ENCODE measurements around the gene RABL2A. TPM values are rescaled to one million over a fixed set of nuclear protein-coding genes. Genes with fewer than 3 reads are reported as not detected.
"Not testable (repeated sequence)": the region's sequence is repeated elsewhere in the genome, so short reads cannot be mapped to it uniquely, and the experiment has no call there.

The RABL2A gene
- 28.9 TPM for total RNA-seq
- long read RNA-seq, partial matches to known transcripts, result 13 of 38 reads
- long read RNA-seq, other reads (novel, unspliced or antisense), result 19 of 38 reads

- H3K4me3 ChIP-seq, result peak within 1 kb of the TSS; percentile 55
- H3K4me1 ChIP-seq; H3K36me3 ChIP-seq; intact Hi-C loops (cut with DNase I); H3K27me3 ChIP-seq (ENCODE audit: low read depth); H3K9me3 ChIP-seq: not testable (repeated sequence)
- H3K27ac ChIP-seq, result peak within 1 kb of the TSS; percentile 24
- peak; percentile 91 for DNase-seq
- peak; percentile 99 to 100 for ATAC-seq
Observed at GRCh38 chr2:113626616-113627330, at the start of gene RABL2A. Gene RABL2A, plus strand, starts transcription at chr2:113627266. Its CDS starts 1,341 bp downstream, at chr2:113628607.

DNA sequence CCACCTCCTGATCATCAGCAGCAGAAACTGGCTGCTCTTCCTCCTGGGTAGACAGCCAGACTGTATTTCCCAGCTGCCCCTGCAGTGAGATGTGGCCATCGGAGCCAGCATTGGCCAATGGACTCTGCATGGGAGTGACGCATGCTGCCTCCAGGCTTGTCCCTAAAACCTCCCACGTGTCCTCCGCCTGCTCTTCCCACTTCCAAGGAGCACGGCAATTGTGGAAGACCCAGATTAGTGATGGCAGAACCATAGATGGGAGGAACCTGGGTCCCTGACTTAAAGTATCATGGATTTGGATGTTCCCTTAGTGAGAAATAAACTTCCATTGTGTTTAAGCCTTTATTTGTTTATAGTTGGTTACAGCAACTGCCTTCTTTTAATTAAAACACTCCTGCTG is 48.6 kb upstream of the RABL2A start:
- DNase-seq; intact Hi-C loops (cut with DNase I); H3K27me3 ChIP-seq (ENCODE audit: low read depth); ATAC-seq; H3K27ac ChIP-seq; H3K4me1 ChIP-seq; H3K36me3 ChIP-seq; H3K4me3 ChIP-seq; H3K9me3 ChIP-seq: not testable (repeated sequence)

GRCh38 chr2:113582473-113582872 is 44.6 kb upstream of the RABL2A start:
- H3K4me3 ChIP-seq; H3K27ac ChIP-seq; ATAC-seq; DNase-seq; H3K9me3 ChIP-seq; intact Hi-C loops (cut with DNase I); H3K27me3 ChIP-seq (ENCODE audit: low read depth); H3K4me1 ChIP-seq; H3K36me3 ChIP-seq: not testable (repeated sequence)

- peak overlapping the region; percentile 83 for H3K27ac ChIP-seq
- H3K4me1 ChIP-seq; intact Hi-C loops (cut with DNase I); ATAC-seq; H3K36me3 ChIP-seq; H3K9me3 ChIP-seq; H3K27me3 ChIP-seq (ENCODE audit: low read depth): not testable (repeated sequence)
- peak; percentile 89 for DNase-seq
- peak overlapping the region; percentile 60 for H3K4me3 ChIP-seq
Observed at GRCh38 chr2:113583521-113584225, 43.4 kb upstream of the RABL2A start.

DNA sequence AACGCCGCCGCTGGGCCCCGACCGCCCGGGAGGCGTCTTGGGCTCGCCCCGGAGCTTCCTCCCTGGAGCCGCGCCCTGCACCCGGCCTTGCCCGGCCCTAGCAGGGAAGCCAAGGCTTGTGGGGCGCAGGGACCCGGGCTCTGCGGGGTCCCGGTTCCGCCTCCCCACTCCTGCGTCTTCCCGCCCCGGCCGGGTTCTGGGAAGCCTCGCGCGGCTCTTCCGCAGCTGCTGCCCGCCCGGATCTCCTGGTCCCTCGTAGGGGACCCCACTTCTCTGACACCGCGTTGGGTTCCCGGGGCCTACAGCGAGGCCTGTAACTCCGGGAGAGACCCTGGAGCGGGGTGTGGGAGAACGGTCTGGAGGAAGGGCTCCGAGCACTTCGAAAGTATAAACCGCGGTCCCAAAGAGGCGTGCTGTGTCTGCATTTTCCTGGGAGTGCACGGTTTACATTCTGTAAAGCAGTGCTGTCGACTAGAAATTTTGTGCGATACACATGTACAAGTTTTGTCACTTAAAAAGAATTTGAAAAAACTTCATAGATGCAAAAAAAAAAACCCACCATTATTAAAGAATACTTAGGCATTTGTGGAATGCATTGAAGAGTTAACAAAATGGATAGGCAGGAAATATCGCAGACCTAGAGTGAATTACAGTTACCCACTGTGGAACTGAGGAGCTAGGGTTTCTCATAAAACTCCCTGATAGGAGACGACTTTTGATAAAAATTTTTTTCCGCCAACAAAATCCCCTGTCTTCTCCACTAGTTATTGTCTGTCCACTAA is 42.6 kb upstream of the RABL2A start:
- ATAC-seq; H3K27me3 ChIP-seq (ENCODE audit: low read depth); DNase-seq; H3K9me3 ChIP-seq; H3K36me3 ChIP-seq; intact Hi-C loops (cut with DNase I); H3K4me1 ChIP-seq: not testable (repeated sequence)
- H3K4me3 ChIP-seq, result peak overlapping the region; percentile 60
- peak overlapping the region; percentile 83 for H3K27ac ChIP-seq

- H3K9me3 ChIP-seq; H3K4me3 ChIP-seq; H3K27me3 ChIP-seq (ENCODE audit: low read depth); intact Hi-C loops (cut with DNase I); H3K4me1 ChIP-seq; H3K27ac ChIP-seq; ATAC-seq; H3K36me3 ChIP-seq: not testable (repeated sequence)
- DNase-seq, result peak; percentile 67
- TF ChIP-seq CTCF (IDR thresholded peaks at IDR 0.05), result peak; percentile 46
Observed at GRCh38 chr2:113587201-113587600, 39.9 kb upstream of the RABL2A start.

DNA sequence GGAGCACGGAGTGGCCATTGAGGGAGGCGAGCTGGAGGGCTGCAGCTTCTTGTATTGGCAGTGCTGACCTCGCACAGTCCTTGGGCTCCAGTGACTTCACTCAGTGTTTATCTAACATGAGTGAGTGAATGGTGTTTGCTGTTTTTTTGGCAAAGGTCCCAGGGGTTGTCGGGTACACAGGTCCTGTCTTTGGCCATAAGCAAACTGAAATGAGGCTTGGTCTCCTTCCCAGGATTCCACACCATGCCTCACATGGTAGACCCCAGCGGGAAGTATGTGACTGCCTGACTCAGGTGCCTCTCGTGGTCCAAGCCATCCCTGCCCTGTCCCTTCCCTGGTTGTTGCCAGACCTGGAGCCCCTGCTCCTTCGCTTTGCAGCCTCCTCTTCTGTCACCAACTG is 37.5 kb upstream of the RABL2A start:
- not testable (repeated sequence) for H3K36me3 ChIP-seq, ATAC-seq

GRCh38 chr2:113591926-113592325 is 35.1 kb upstream of the RABL2A start:
- H3K36me3 ChIP-seq; H3K4me1 ChIP-seq; intact Hi-C loops (cut with DNase I); DNase-seq; H3K4me3 ChIP-seq; ATAC-seq; H3K27ac ChIP-seq; H3K27me3 ChIP-seq (ENCODE audit: low read depth); H3K9me3 ChIP-seq: not testable (repeated sequence)

More for the DNA sequence above, 37.5 kb upstream of the RABL2A start:
- H3K9me3 ChIP-seq; H3K4me1 ChIP-seq; H3K4me3 ChIP-seq; DNase-seq; H3K27me3 ChIP-seq (ENCODE audit: low read depth); H3K27ac ChIP-seq; intact Hi-C loops (cut with DNase I): not testable (repeated sequence)

DNA sequence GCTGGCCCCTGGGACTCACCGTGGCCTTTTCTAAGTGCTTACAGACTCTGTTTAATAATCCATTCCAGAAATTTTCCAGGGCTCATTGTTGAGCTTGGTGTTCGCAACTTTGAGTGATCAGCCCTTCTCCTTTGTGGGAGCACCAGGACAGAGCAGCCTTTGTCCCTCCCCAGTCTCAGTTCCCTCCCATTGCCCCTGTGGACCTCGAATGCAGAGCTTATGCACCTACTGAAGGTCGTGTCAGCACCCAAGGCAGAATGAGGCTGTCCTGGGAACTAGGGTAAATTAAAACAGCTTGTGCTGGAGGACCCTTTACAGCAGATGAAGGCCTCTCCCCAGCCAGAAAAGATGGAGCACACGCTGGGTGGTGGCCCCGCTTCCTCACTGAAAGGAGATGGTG is 33.8 kb upstream of the RABL2A start:
- H3K27ac ChIP-seq; H3K4me3 ChIP-seq; ATAC-seq; H3K4me1 ChIP-seq; H3K36me3 ChIP-seq; intact Hi-C loops (cut with DNase I); H3K9me3 ChIP-seq; DNase-seq; H3K27me3 ChIP-seq (ENCODE audit: low read depth): not testable (repeated sequence)

DNA sequence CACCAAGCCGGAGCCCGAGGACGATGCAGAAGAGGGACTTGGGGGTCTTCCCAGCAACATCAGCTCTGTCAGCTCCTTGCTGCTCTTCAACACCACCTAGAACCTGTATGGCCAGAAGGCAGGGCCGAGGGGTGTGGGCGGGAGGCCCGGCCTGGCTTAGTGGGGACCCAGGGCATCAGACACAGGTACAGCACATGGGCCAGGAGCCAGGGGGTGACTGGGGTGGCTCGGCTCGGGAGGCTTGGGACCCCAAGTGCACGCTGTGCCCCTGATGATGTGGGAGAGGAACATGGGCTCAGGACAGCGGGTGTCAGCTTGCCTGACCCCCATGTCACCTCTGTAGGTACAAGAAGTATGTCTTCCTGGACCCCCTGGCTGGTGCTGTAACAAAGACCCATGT is 31.3 kb upstream of the RABL2A start:
- DNase-seq; H3K4me3 ChIP-seq; H3K27ac ChIP-seq; ATAC-seq; H3K9me3 ChIP-seq; H3K4me1 ChIP-seq; intact Hi-C loops (cut with DNase I); H3K36me3 ChIP-seq; H3K27me3 ChIP-seq (ENCODE audit: low read depth): not testable (repeated sequence)

DNA sequence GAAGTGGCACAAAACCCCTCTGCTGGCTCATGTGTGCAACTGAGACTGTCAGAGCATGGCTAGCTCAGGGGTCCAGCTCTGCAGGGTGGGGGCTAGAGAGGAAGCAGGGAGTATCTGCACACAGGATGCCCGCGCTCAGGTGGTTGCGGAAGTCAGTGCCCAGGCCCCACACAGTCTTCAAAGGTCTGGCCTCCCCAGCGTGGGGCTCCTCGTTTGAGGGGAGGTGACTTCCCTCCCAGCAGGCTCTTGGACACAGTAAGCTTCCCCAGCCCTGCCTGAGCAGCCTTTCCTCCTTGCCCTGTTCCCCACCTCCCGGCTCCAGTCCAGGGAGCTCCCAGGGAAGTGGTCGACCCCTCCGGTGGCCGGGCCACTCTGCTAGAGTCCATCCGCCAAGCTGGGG is 29.9 kb upstream of the RABL2A start:
- ATAC-seq; H3K4me3 ChIP-seq; intact Hi-C loops (cut with DNase I); H3K4me1 ChIP-seq; H3K36me3 ChIP-seq; H3K9me3 ChIP-seq; H3K27me3 ChIP-seq (ENCODE audit: low read depth); DNase-seq; H3K27ac ChIP-seq: not testable (repeated sequence)

DNA sequence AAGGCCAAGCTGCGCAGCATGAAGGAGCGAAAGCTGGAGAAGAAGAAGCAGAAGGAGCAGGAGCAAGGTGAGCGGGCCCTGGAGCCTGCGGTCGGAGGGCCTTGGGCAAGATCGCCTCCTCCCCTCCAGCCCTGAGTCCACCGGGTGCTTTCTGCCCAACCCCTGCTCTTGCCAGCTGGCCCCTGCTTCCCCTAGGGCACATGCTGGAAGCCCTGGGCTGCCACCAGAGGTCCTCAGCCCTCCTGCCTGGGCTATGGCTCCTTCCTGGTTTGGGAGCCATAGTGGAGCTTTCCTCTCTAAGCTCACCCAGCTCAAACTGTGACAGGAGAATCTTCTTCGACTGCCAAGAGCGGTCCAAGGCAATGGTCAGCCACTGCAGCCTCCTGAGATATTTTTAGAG is 29.5 kb upstream of the RABL2A start:
- H3K27ac ChIP-seq; DNase-seq; ATAC-seq; intact Hi-C loops (cut with DNase I); H3K27me3 ChIP-seq (ENCODE audit: low read depth); H3K36me3 ChIP-seq; H3K4me3 ChIP-seq; H3K4me1 ChIP-seq; H3K9me3 ChIP-seq: not testable (repeated sequence)

Data from lower lobe of right lung (tissue), 2 donors.